Fibroblast of villous mesenchyme (primary cell): ENCODE data around the gene PCSK2. TPM values are rescaled to one million over a fixed set of nuclear protein-coding genes. Genes with fewer than 3 reads are reported as not detected.

Source experiments
- DNase-seq: peaks from one replicate; pipeline ENCODE4 v3.0.0-alpha.2; 2010; ENCODE audit warnings: low read depth
- H3K4me3 ChIP-seq: 2 replicates; pipeline ENCODE4 v1.5.1; 2011; ENCODE audit warnings: low read depth, mild to moderate bottlenecking, low read length
- total RNA-seq: library from RNA; depleted of rRNA; stranded (reverse); fragments of >200 nt; gene quantifications from 2 replicates; pipeline ENCODE4 v1.2.3, GENCODE V29; 2012
- TF ChIP-seq, protein P1 (sequence below): IDR thresholded peaks from 2 replicates; pipeline ENCODE4 v1.5.1; 2012; ENCODE audit warnings: low read depth, mild to moderate bottlenecking, low read length; ENCODE audit not compliant: insufficient read depth

The PCSK2 gene
- total RNA-seq, 1 donor: not detected

- TF ChIP-seq, protein P1, sequence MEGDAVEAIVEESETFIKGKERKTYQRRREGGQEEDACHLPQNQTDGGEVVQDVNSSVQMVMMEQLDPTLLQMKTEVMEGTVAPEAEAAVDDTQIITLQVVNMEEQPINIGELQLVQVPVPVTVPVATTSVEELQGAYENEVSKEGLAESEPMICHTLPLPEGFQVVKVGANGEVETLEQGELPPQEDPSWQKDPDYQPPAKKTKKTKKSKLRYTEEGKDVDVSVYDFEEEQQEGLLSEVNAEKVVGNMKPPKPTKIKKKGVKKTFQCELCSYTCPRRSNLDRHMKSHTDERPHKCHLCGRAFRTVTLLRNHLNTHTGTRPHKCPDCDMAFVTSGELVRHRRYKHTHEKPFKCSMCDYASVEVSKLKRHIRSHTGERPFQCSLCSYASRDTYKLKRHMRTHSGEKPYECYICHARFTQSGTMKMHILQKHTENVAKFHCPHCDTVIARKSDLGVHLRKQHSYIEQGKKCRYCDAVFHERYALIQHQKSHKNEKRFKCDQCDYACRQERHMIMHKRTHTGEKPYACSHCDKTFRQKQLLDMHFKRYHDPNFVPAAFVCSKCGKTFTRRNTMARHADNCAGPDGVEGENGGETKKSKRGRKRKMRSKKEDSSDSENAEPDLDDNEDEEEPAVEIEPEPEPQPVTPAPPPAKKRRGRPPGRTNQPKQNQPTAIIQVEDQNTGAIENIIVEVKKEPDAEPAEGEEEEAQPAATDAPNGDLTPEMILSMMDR: no peak
- H3K4me3 ChIP-seq: no peak overlapping the region
- DNase-seq: no peak
Measured at GRCh38 chr20:17471606-17472187, 244.9 kb downstream of the PCSK2 start.

- DNase-seq: no peak
- no peak overlapping the region for H3K4me3 ChIP-seq
- TF ChIP-seq, protein P1: no peak
Measured at GRCh38 chr20:17473659-17474058, 246.8 kb downstream of the PCSK2 start.

DNA sequence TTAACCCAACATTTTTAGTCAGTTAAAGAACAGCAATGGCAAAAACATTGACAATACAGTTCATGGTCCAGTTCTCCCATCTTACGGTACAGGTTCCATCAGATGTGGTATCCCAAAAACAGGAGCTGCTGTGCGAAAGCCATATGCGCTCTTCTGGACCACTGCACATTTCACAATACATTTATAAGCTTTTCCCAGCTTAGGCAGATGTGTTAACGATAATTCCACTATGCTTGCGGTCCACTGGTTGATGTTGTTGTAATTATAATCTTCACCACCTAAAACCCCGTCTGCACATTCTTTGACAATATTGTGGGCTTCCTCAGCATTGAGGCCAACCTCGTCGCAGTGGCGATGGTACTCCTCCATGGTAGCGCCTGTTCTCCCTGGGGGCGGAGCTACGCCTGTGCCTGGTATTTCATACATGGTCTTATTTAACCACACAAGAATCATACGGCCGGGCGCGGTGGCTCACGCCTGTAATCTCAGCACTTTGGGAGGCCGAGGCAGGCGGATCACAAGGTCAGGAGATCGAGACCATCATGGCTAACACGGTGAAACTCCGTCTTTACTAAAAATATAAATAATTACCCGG, 252.3 kb downstream of the PCSK2 start:
- TF ChIP-seq, protein P1: no peak
- no peak for DNase-seq
- no peak overlapping the region for H3K4me3 ChIP-seq

DNA sequence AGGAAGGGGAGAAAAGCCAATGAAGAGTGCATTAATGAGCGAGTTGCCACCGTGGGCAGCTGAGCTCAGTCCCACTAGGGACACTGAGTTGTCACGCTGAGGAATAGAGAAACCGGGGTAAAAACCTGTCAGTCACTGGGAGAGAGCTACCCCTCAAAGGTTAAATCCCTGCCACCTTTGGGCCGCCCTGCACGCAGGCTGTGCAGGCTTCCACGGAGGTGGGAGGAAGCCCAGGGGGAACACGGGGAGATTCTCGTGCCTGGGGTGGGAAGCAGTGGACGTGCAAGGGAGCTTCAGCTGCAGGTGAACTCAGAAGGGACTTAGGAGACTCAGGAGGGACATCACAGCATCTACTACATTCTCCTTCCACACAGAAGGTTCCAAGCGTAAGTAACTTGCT, 253.9 kb downstream of the PCSK2 start:
- no peak overlapping the region for H3K4me3 ChIP-seq
- TF ChIP-seq, protein P1: no peak
- no peak for DNase-seq

- TF ChIP-seq, protein P1: no peak
- no peak overlapping the region for H3K4me3 ChIP-seq
- DNase-seq: no peak
Measured at GRCh38 chr20:17481661-17482060, 254.8 kb downstream of the PCSK2 start.

GRCh38 chr20:17482536-17482935, 255.7 kb downstream of the PCSK2 start:
- H3K4me3 ChIP-seq: no peak overlapping the region
- DNase-seq: no peak
- TF ChIP-seq, protein P1: no peak

DNA sequence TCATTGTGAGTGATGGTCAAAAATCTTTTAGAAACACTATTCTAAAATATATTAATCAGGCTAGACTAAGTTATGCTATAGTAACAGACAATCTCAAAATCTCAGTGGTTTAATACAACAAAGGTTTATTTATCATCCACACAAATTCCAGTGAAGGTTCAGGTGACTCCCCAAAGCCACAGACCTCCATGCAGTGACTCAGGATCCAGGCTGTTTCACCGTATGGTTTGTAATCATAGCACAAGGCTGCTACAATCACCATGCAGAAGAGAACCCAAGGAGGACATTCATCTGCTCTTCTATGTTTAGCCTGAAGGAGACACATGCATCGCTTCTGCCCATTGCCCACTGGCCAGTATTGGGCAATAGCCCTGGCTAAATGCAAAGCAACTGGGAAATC, 258.2 kb downstream of the PCSK2 start:
- DNase-seq: no peak
- no peak overlapping the region for H3K4me3 ChIP-seq
- TF ChIP-seq, protein P1: no peak
